ENCODE measurements around the gene TRABD2A. TPM values are rescaled to one million over a fixed set of nuclear protein-coding genes. Genes with fewer than 3 reads are reported as not detected.

Gene TRABD2A
- total RNA-seq, 3 donors from 2014 or later (not counting 1 experiment from before 2014, with no cell fraction given) = 1.4 to 6.3 (median 6.3) TPM

- H3K4me1 Mint-ChIP-seq = peaks cover 55 to 76% of the 10 kb centered on the region in 2 donors
- intact Hi-C loops (cut with micrococcal nuclease) = loop anchor here (1.0 to 5.0 kb wide), 2 partner anchors 20 to 123 kb away; no protein-coding TSS in a partner anchor
- H3K9me3 Mint-ChIP-seq = peaks cover 12 to 13% of the 10 kb centered on the region in 2 donors
- H3K27ac Mint-ChIP-seq = peak within 1 kb of the TSS; percentile 85 to 86
- no peaks in the 10 kb centered on the region for H3K36me3 ChIP-seq (ENCODE audit: control insufficient read depth, insufficient read depth, low read length)
- peak within 1 kb of the TSS; percentile 81 for H3K27ac ChIP-seq (ENCODE audit: low read length)
- H3K9me3 ChIP-seq (ENCODE audit: control insufficient read depth, insufficient read depth, low read length) = peaks cover 14% of the 10 kb centered on the region
- WGBS (ENCODE audit: insufficient coverage) = under 1% methylated on average over 93 of the region's 94 CpGs
- H3K4me1 ChIP-seq (ENCODE audit: control insufficient read depth, insufficient read depth, low read length) = peaks cover 52% of the 10 kb centered on the region
- H3K36me3 Mint-ChIP-seq = no peaks in the 10 kb centered on the region
- TF ChIP-seq CTCF (IDR thresholded peaks at IDR 0.05) = no peak
- H3K27me3 ChIP-seq (ENCODE audit: control insufficient read depth, insufficient read depth, low read length) = no peaks in the 10 kb centered on the region
- ATAC-seq (peak; percentile 83 to 89 (median 84)), DNase-seq (peak; percentile 88 to 92)
- H3K27me3 Mint-ChIP-seq (ENCODE audit: low read depth in 2 of 2) = no peaks in the 10 kb centered on the region
- H3K4me3 ChIP-seq (ENCODE audit: low read length) = peak within 1 kb of the TSS; percentile 83
- H3K4me3 Mint-ChIP-seq = peak within 1 kb of the TSS; percentile 94
These were observed 24.6 kb upstream of the TRABD2A start, which contains the start of gene TMSB10 for GRCh38 chr2:84905181-84906107. Gene TMSB10, plus strand, starts transcription at chr2:84905656.

DNA sequence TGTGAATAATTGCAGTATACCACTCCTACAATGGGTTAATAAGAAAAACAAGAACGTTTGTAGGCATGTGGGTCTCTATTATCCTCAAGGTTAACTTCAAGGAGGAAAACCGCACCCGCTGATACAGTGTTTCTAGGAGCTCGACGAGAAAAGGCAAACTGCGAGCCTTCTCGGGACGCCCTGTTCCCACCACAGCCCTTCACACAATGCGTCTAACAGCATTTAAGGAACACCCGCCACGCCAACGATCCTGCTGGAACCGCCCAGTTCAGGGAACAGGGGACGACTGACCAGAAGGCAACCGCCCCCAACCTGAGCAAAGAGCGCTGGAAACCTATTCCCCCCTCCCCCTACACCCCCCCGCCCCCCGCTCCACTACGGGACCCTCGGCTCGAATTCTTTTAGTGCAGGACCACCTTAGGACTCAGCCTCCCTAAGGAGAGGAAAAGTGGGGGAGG lies 23.9 kb upstream of the TRABD2A start:
- WGBS (ENCODE audit: insufficient coverage) = 1% methylated on average over 13 of the region's 21 CpGs
- no peak for ATAC-seq
- H3K9me3 ChIP-seq (ENCODE audit: control insufficient read depth, insufficient read depth, low read length) = peaks cover 12% of the 10 kb centered on the region
- no peaks in the 10 kb centered on the region for H3K36me3 ChIP-seq (ENCODE audit: control insufficient read depth, insufficient read depth, low read length)
- peaks cover 55 to 72% of the 10 kb centered on the region in 2 donors for H3K4me1 Mint-ChIP-seq
- no peaks in the 10 kb centered on the region for H3K27me3 Mint-ChIP-seq (ENCODE audit: low read depth in 2 of 2)
- H3K4me3 Mint-ChIP-seq = peak overlapping the region; percentile 94
- H3K4me3 ChIP-seq (ENCODE audit: low read length) = peak overlapping the region; percentile 83
- no peaks in the 10 kb centered on the region for H3K36me3 Mint-ChIP-seq
- intact Hi-C loops (cut with micrococcal nuclease) = loop anchor here (5.0 kb wide), 1 partner anchor 122 kb away; no protein-coding TSS in a partner anchor
- peak in 1 of 2 donors; percentile 60 for DNase-seq
- peaks cover 51% of the 10 kb centered on the region for H3K4me1 ChIP-seq (ENCODE audit: control insufficient read depth, insufficient read depth, low read length)
- peak overlapping the region; percentile 64 for H3K27ac ChIP-seq (ENCODE audit: low read length)
- peaks cover 8 to 10% of the 10 kb centered on the region in 2 donors for H3K9me3 Mint-ChIP-seq
- TF ChIP-seq CTCF (IDR thresholded peaks at IDR 0.05) = no peak
- H3K27me3 ChIP-seq (ENCODE audit: control insufficient read depth, insufficient read depth, low read length) = no peaks in the 10 kb centered on the region
- H3K27ac Mint-ChIP-seq = peak overlapping the region; percentile 85 to 86

GRCh38 chr2:84904151-84904550 lies 23.3 kb upstream of the TRABD2A start:
- Mint-ChIP-seq H3K9me3 (peaks cover 2 to 4% of the 10 kb centered on the region in 2 donors), H3K4me1 (peaks cover 54 to 66% of the 10 kb centered on the region in 2 donors), H3K36me3 (no peaks in the 10 kb centered on the region), H3K27me3 (ENCODE audit: low read depth in 2 of 2) (no peaks in the 10 kb centered on the region), H3K27ac (peak overlapping the region; percentile 85 to 86), H3K4me3 (peak overlapping the region; percentile 94)
- WGBS (ENCODE audit: insufficient coverage) = 87% methylated on average over 9 of the region's 9 CpGs
- Histone ChIP-seq H3K9me3 (ENCODE audit: control insufficient read depth, insufficient read depth, low read length) (peaks cover 6% of the 10 kb centered on the region), H3K27ac (ENCODE audit: low read length) (no peak overlapping the region), H3K27me3 (ENCODE audit: control insufficient read depth, insufficient read depth, low read length) (no peaks in the 10 kb centered on the region), H3K36me3 (ENCODE audit: control insufficient read depth, insufficient read depth, low read length) (no peaks in the 10 kb centered on the region), H3K4me3 (ENCODE audit: low read length) (no peak overlapping the region), H3K4me1 (ENCODE audit: control insufficient read depth, insufficient read depth, low read length) (peaks cover 48% of the 10 kb centered on the region)
- ATAC-seq (no peak), DNase-seq (peak in 1 of 2 donors; percentile 31)
- TF ChIP-seq CTCF (IDR thresholded peaks at IDR 0.05) = no peak
- intact Hi-C loops (cut with micrococcal nuclease) = no loop called here

All from natural killer cell (primary cell).